A204.1 (cell line): Measurements from ENCODE around the gene OPN3.
"Not testable (repeated sequence)": the region's sequence is repeated elsewhere in the genome, so short reads cannot be mapped to it uniquely, and the experiment has no call there.

ENCODE experiments used
- FAIRE-seq: peaks from 2 replicates; lab custom pipeline; 2012; peaks lifted over from hg19 to GRCh38; lab: Jason Lieb, UNC

OPN3 gene

DNA sequence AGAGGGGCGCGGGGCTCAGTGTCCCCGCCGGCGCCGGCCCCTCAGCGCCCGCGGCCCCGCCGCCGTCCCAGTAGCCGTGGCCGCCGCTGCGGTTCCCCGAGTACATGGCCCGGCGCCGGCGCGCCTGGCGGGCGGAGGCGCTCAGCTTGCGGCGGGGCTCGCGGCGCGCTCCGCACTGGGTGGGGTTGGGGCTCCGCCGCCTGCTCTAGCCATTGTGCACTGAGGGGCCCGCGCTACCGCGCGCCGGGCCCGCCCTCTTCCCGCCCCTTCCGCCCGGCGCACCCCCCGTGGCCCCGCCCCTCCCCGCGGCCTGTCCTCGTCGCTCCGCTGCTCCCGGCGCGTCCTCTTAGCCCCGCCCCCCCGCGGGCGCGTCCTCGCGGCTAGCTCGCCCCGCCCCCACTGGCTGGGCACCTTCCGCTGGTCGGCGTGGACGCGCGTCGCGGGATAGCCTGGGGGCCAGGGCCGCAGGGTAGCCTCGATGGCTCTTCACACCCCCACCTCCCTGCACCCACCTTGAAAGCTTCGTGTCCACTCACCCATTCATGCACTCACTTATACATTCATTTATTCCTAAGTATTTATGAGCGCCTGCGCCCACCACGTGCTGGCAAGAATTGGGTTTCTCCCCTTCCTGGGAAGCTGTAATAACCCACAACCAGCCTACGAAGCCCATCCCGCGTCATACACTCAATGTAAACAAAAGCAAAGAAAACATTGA is at the start of gene OPN3, which contains the start of gene CHML:
OPN3 (minus strand) TSS at position 221 of the 718 bp plus-strand sequence; CDS start at position 106, 115 bp downstream.
CHML (minus strand) TSS at position 221 of the 718 bp plus-strand sequence. CDS start 4,603 bp downstream, outside the sequence.
- FAIRE-seq: no peak

DNA sequence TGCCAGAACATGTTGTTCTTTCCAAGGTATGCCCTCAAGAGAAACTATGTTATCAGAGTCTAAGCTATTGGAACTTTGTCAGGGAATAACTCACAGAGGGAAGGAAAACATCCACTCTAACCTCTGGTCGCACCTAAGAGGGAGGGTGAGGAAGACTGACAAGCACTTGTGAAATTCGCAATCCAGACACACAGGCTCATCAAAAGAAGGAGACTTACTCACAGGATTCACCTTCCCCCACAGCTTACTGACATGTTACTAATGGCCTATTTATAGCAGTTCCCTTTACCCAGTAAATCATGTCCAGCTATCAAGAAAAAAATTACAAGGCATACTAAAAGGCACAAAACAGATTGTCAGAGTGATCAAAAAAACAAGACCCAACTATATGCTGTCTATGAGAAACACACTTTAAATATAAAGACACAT is 48.8 kb upstream of the OPN3 start:
- no peak for FAIRE-seq

- FAIRE-seq: no peak
These were observed 43.9 kb upstream of the OPN3 start for GRCh38 chr1:241684108-241684507.

DNA sequence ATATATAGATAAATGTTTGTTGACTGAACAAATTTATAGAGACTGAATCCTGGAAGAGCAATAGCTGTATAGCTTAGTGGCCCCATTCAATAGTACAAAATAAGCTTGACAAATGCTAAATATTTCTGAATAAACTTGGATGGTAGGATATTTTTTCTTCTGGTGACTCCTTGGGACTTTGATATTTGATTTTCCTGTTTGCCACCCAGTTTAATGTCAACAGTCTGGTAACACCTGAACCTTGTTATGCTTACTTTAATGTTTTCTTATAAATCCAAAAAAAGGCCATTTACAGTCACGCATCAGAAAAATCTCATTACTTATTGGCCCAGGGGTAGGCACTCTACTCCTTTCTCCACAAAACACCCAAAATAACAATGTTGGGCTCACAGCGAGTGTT is 42.8 kb upstream of the OPN3 start:
- no peak for FAIRE-seq

- FAIRE-seq: not testable (repeated sequence)
These were observed 41.8 kb upstream of the OPN3 start for GRCh38 chr1:241681861-241682448.

- FAIRE-seq: no peak
These were observed 39.8 kb upstream of the OPN3 start for GRCh38 chr1:241679961-241680360.

DNA sequence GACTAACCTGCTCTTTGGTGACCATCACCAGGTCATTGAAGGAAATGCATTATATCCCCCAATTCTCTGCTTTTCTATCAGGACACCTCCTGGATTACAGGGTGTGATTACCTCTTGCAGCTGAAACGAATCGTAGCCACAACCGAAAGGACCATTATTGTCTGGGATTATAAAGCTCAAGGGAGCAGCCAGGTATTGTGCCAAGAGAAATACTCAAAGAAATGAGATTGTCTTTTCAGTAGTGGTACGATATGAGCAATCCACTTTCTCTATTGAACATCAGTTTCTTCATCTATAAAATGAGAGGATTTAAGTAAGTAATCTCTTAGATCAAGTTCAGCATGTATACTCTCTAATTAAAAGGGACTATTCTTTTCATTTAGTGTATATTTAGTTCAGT is 39.2 kb upstream of the OPN3 start:
- FAIRE-seq: no peak

DNA sequence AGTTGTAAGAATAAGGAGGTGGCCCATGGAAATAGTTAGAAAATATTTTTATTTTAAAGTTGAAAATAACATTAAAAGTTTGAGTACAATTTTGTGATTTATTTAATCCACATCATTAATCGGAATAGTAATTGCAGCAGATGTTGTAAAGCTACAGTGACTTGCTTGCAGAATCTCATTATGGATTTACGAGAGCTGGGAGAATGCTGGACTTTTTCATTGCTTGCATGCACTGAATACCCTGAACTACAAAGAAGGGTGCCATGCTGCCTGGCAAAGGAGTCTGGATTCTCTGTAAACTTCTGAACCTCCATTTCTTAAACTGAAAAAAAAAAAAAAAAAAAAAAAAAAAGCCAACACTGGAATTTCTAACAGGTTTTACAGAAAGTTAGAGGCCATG is 38.4 kb upstream of the OPN3 start:
- no peak for FAIRE-seq

GRCh38 chr1:241677201-241677600 is 37.0 kb upstream of the OPN3 start:
- FAIRE-seq: no peak

- no peak for FAIRE-seq
These were observed 35.8 kb upstream of the OPN3 start for GRCh38 chr1:241675983-241676382.

- FAIRE-seq: no peak
These were observed 34.7 kb upstream of the OPN3 start for GRCh38 chr1:241674805-241675384.

- no peak for FAIRE-seq
These were observed 32.1 kb upstream of the OPN3 start for GRCh38 chr1:241672301-241672700.

DNA sequence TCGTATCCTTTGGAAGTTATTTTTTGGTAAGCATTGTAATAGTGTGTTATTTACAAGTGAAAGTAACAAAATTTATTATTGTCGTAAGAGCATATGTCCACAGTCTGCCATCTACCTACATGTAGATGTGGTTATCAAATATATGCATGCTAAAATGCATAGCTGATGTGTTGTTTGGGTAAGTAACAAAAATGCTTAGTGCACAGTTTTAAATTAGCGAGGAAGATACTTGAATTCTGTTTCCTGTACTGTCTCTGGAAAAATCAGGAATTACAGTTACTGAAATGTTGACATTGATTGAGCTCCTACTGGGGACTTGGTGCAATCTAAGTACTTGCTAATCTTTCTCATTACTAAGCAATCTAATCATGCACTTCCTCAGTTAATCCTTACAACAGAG is 26.2 kb upstream of the OPN3 start:
- FAIRE-seq: no peak

DNA sequence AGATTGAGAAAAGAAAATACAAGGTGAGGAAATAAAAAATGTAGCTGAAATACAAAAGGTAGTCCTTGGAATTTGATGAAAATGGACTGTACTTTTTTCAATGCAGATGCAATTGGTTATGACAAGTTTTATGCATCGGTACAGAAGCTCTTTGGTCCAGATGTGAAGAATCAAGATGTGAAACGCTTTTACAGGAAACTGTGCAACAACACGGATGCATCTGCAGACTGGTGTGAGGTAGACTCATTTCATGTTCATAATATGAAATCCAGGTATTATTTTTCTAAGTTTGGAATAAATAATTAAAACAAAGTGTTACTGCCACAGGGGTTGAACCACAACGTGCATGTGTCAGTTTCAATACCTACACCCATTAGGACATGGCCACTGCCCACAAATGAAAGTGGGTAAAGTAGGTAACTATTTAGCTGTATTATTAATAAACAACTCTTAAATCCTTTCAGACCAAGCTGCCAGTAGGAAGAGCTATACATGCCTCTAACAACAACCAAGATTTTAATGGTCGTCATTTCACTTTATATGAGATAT is 20.3 kb upstream of the OPN3 start:
- no peak for FAIRE-seq

- not testable (repeated sequence) for FAIRE-seq
These were observed 18.8 kb upstream of the OPN3 start for GRCh38 chr1:241659016-241659415.

DNA sequence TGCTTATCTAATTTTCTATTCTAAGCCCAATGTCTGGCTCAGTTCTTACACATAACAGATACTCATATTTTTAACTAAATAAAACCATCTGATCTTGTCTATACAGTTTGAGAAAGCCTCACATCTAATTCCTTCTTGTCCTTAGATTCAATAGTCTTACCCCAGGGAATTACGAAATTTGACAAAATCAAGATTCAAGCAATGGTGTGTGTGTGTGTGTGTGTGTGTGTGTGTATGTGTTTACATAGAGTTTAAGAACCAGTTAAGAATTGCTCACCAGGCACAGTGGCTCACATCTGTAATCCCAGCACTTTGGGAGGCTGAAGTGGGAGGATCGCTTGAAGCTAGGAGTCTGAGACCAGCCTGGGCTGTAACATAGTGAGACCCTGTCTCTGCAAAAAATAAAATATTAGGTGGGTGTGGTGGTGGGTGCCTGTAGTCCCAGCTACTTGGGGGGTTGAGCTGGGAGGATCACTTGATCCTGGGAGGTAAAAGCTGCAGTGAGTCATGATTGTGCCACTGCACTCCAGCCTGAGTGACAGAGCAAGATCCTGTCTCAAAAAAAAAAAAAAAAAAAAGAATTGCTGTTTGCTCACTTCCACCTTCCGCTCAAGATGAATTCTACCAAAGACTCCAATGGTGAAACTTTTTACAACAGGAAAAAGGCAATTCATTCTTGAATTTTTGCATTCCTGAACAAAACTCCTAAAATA is 18.1 kb upstream of the OPN3 start:
- no peak for FAIRE-seq

GRCh38 chr1:241654641-241655040 is 14.5 kb upstream of the OPN3 start:
- FAIRE-seq: no peak

- no peak for FAIRE-seq
These were observed 13.8 kb upstream of the OPN3 start for GRCh38 chr1:241654019-241654418.

DNA sequence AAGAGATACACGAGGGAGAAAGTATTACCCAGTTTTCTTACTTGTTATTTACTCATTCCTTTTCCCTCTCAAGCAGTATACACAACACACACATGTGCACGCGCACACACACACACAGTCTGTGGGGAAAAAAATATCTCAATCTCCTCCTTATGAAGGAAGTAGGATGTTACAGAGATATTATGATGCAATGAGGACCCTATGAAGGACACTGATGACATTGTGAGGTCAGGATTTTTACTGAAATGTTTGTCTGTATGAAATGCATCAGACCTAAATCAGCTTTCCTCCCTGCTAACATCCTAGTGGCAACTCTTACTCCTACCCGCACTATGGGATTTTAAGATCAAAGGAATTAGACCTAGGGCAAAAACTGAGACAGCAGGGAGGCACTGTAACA is 11.8 kb upstream of the OPN3 start, which contains the start of gene WDR64:
WDR64 (plus strand) TSS at position 270 of the 400 bp plus-strand sequence. CDS start 204 bp downstream, outside the sequence.
- FAIRE-seq: no peak

GRCh38 chr1:241648159-241648558 is 8.0 kb upstream of the OPN3 start:
- FAIRE-seq: no peak

DNA sequence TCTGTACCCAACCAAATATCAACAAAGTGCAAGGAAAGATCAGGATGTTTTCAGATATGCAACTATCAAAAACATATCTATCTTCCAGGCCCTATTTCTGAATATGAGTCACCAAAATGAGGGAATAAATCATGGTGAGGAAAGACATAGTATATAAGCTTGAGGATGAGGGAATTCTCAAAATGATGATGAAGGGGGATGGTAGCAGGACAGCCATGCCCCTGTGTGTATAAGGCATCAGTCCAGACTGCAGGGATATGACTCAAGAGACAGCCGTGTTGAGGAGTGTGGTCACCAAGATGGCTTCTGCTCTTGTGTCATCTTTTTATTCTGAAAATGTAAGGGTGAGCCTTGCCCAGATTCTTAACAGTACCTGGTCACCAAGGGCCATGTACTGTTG is 7.5 kb upstream of the OPN3 start:
- FAIRE-seq: no peak

- FAIRE-seq: no peak
These were observed 6.0 kb upstream of the OPN3 start for GRCh38 chr1:241646201-241646600.
